Esophagus squamous epithelium (tissue), 4 donors: ENCODE data around the gene DCDC2.
"Not testable (repeated sequence)": the region's sequence is repeated elsewhere in the genome, so short reads cannot be mapped to it uniquely, and the experiment has no call there.

Experiments
- POLR2A ChIP-seq, 4 donors: fragments of 450-650 bp; IDR thresholded peaks; one replicate each; pipeline ENCODE4 v1.6.1; 2017; ENCODE audit warnings: antibody characterized with exemption in 4 of 4, mild to moderate bottlenecking in 4 of 4, moderate library complexity in 3 of 4
- TF ChIP-seq, protein P1 (sequence below), 6 experiments: fragments of 450-650 bp in 4 of 6; fragments of 200-600 bp in 2 of 6; sonication (generic) in 2 of 6; IDR thresholded peaks; one replicate each; pipeline ENCODE4 v1.5.1; 2016 to 2019; ENCODE audit warnings: antibody characterized with exemption in 6 of 6, mild to moderate bottlenecking in 4 of 6, moderate library complexity in 4 of 6

DNA sequence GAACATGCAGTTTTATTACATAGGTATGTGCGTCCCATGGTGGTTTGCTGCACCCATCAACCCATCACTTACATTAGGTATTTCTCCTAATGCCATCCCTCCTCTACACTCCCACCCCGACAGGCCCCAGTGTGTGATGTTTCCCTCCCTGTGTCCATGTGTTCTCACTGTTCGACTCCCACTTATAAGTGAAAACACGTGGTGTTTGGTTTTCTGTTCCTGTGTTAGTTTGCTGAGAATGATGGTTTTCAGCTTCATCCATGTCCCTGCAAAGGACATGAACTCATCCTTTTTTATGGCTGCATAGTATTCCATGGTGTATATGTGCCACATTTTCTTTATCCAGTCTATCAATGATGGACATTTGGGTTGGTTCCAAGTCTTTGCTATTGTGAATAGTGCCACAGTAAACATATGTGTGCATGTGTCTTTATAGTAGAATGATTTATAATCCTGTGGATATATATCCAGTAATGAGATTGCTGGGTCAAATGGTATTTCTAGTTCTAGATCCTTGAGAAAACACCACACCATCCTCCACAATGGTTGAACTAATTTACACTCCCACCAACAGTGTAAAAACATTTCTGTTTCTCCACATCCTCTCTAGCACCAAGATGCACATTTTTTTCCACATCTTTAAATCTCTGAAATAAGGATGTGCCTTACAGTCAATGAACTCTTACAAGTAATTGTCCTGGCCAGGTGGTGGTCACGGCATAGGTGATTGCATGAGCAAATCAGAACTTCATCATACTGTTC lies 26.7 kb upstream of the DCDC2 start:
- TF ChIP-seq, protein P1, sequence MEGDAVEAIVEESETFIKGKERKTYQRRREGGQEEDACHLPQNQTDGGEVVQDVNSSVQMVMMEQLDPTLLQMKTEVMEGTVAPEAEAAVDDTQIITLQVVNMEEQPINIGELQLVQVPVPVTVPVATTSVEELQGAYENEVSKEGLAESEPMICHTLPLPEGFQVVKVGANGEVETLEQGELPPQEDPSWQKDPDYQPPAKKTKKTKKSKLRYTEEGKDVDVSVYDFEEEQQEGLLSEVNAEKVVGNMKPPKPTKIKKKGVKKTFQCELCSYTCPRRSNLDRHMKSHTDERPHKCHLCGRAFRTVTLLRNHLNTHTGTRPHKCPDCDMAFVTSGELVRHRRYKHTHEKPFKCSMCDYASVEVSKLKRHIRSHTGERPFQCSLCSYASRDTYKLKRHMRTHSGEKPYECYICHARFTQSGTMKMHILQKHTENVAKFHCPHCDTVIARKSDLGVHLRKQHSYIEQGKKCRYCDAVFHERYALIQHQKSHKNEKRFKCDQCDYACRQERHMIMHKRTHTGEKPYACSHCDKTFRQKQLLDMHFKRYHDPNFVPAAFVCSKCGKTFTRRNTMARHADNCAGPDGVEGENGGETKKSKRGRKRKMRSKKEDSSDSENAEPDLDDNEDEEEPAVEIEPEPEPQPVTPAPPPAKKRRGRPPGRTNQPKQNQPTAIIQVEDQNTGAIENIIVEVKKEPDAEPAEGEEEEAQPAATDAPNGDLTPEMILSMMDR (IDR thresholded peaks at IDR 0.05): not testable (repeated sequence)
- TF ChIP-seq POLR2A (IDR thresholded peaks at IDR 0.05): not testable (repeated sequence)
